HUES64 (cell line): ENCODE results near the gene CDKL5.

ENCODE experiments used
- H3K27ac ChIP-seq: 2 replicates; pipeline ENCODE4 v1.7.0; 2013; ENCODE audit warnings: low read depth, low read length, inconsistent platforms
- H3K27me3 ChIP-seq: 2 replicates; pipeline ENCODE4 v1.6.1; 2013; ENCODE audit warnings: mild to moderate bottlenecking, low read length; ENCODE audit not compliant: insufficient read depth
- H3K36me3 ChIP-seq: 2 replicates; pipeline ENCODE4 v1.6.1; 2013; ENCODE audit warnings: mild to moderate bottlenecking, low read length; ENCODE audit not compliant: insufficient read depth
- H3K4me1 ChIP-seq: 2 replicates; pipeline ENCODE4 v1.6.1; 2013; ENCODE audit warnings: mild to moderate bottlenecking, low read length, moderate library complexity; ENCODE audit not compliant: insufficient read depth
- H3K4me3 ChIP-seq: 2 replicates; pipeline ENCODE4 v1.5.1; 2013; ENCODE audit warnings: mild to moderate bottlenecking, low read length, moderate library complexity
- H3K9ac ChIP-seq: 2 replicates; pipeline ENCODE4 v1.6.1; 2013; ENCODE audit warnings: mild to moderate bottlenecking, low read depth, low read length
- H3K9me3 ChIP-seq: 2 replicates; pipeline ENCODE4 v1.6.1; 2013; ENCODE audit warnings: low read depth, low read length; ENCODE audit not compliant: insufficient read depth
- WGBS: fragments of 150-250, 120-280 bp; methylation state at CpG from one replicate; pipeline ENCODE4 v1.1.7; 2013; ENCODE audit warnings: missing lambda C conversion rate; 5-methylcytosine and 5-hydroxymethylcytosine counted together

The CDKL5 gene

GRCh38 chrX:18613930-18614639 lies 188.7 kb downstream of the CDKL5 start:
- H3K9ac ChIP-seq = no peak overlapping the region
- WGBS = 100% methylated on average over 2 of the region's 3 CpGs
- H3K9me3 ChIP-seq = no peaks in the 10 kb centered on the region

GRCh38 chrX:18616688-18617406 lies 191.4 kb downstream of the CDKL5 start:
- WGBS = 78% methylated on average over 6 of the region's 8 CpGs

More at GRCh38 chrX:18613930-18614639, 188.7 kb downstream of the CDKL5 start:
- H3K27me3 ChIP-seq = no peaks in the 10 kb centered on the region
- H3K27ac ChIP-seq = no peak overlapping the region
- H3K4me3 ChIP-seq = no peak overlapping the region
- peaks cover 22% of the 10 kb centered on the region for H3K36me3 ChIP-seq
- H3K4me1 ChIP-seq = no peaks in the 10 kb centered on the region

GRCh38 chrX:18617407-18617750 lies 192.0 kb downstream of the CDKL5 start:
- Histone ChIP-seq H3K9ac (no peak overlapping the region), H3K36me3 (peaks cover 5% of the 10 kb centered on the region; the same call in 1 of the 2 replicates), H3K27ac (no peak overlapping the region), H3K4me3 (no peak overlapping the region), H3K27me3 (no peaks in the 10 kb centered on the region), H3K9me3 (no peaks in the 10 kb centered on the region), H3K4me1 (no peaks in the 10 kb centered on the region)
- 61% methylated on average over 4 of the region's 5 CpGs for WGBS

More at GRCh38 chrX:18616688-18617406, 191.4 kb downstream of the CDKL5 start:
- H3K27ac ChIP-seq = no peak overlapping the region
- H3K27me3 ChIP-seq = no peaks in the 10 kb centered on the region
- no peaks in the 10 kb centered on the region for H3K9me3 ChIP-seq
- H3K36me3 ChIP-seq = peaks cover 5% of the 10 kb centered on the region; the same call in 1 of the 2 replicates
- no peaks in the 10 kb centered on the region for H3K4me1 ChIP-seq
- no peak overlapping the region for H3K9ac ChIP-seq
- no peak overlapping the region for H3K4me3 ChIP-seq

GRCh38 chrX:18619288-18619687 lies 193.9 kb downstream of the CDKL5 start:
- H3K27me3 ChIP-seq = no peaks in the 10 kb centered on the region
- H3K9ac ChIP-seq = no peak overlapping the region
- no peaks in the 10 kb centered on the region for H3K9me3 ChIP-seq
- H3K4me1 ChIP-seq = no peaks in the 10 kb centered on the region
- peaks cover 2% of the 10 kb centered on the region; the same call in 1 of the 2 replicates for H3K36me3 ChIP-seq
- WGBS = 100% methylated on average over 2 of the region's 2 CpGs
- no peak overlapping the region for H3K27ac ChIP-seq
- H3K4me3 ChIP-seq = no peak overlapping the region

GRCh38 chrX:18620349-18620748 lies 194.9 kb downstream of the CDKL5 start:
- Histone ChIP-seq H3K27ac (no peak overlapping the region), H3K27me3 (no peaks in the 10 kb centered on the region), H3K9ac (no peak overlapping the region), H3K36me3 (peaks cover 10% of the 10 kb centered on the region), H3K9me3 (no peaks in the 10 kb centered on the region), H3K4me3 (no peak overlapping the region), H3K4me1 (no peaks in the 10 kb centered on the region)
- WGBS = 73% methylated on average over 7 of the region's 8 CpGs

- Histone ChIP-seq H3K9me3 (no peaks in the 10 kb centered on the region), H3K4me3 (no peak overlapping the region), H3K9ac (no peak overlapping the region), H3K36me3 (peaks cover 24% of the 10 kb centered on the region), H3K4me1 (no peaks in the 10 kb centered on the region), H3K27me3 (no peaks in the 10 kb centered on the region), H3K27ac (no peak overlapping the region)
- WGBS = 100% methylated on average over 2 of the region's 2 CpGs
Measured at GRCh38 chrX:18624599-18624998, 199.2 kb downstream of the CDKL5 start.

GRCh38 chrX:18630934-18631333 lies 205.5 kb downstream of the CDKL5 start:
- Histone ChIP-seq H3K9ac (no peak overlapping the region), H3K27me3 (no peaks in the 10 kb centered on the region), H3K36me3 (peaks cover 15% of the 10 kb centered on the region), H3K4me1 (no peaks in the 10 kb centered on the region), H3K4me3 (no peak overlapping the region), H3K9me3 (0 out of 2 replicates have a peak, but pooled peaks cover 2% of the 10 kb centered on the region), H3K27ac (no peak overlapping the region)
- 92% methylated on average over 8 of the region's 8 CpGs for WGBS

GRCh38 chrX:18638398-18638797 lies 213.0 kb downstream of the CDKL5 start:
- Histone ChIP-seq H3K4me1 (no peaks in the 10 kb centered on the region), H3K27ac (no peak overlapping the region), H3K9me3 (0 out of 2 replicates have a peak, but pooled peaks cover 2% of the 10 kb centered on the region), H3K4me3 (no peak overlapping the region), H3K9ac (no peak overlapping the region), H3K27me3 (no peaks in the 10 kb centered on the region), H3K36me3 (no peaks in the 10 kb centered on the region; the same call in 1 of the 2 replicates)
- WGBS = 88% methylated on average over 1 of the region's 2 CpGs

- no peaks in the 10 kb centered on the region for H3K27me3 ChIP-seq
- H3K9me3 ChIP-seq = 0 out of 2 replicates have a peak, but pooled peaks cover 2% of the 10 kb centered on the region
- H3K27ac ChIP-seq = no peak overlapping the region
- no peaks in the 10 kb centered on the region; the same call in 1 of the 2 replicates for H3K36me3 ChIP-seq
- H3K4me1 ChIP-seq = no peaks in the 10 kb centered on the region
- no peak overlapping the region for H3K9ac ChIP-seq
- WGBS = 94% methylated on average over 2 of the region's 2 CpGs
- no peak overlapping the region for H3K4me3 ChIP-seq
Measured at GRCh38 chrX:18639280-18639679, 213.9 kb downstream of the CDKL5 start.

GRCh38 chrX:18640686-18641085 lies 215.3 kb downstream of the CDKL5 start:
- Histone ChIP-seq H3K27ac (no peak overlapping the region), H3K9me3 (0 out of 2 replicates have a peak, but pooled peaks cover 2% of the 10 kb centered on the region), H3K9ac (no peak overlapping the region), H3K4me1 (no peaks in the 10 kb centered on the region), H3K36me3 (no peaks in the 10 kb centered on the region; the same call in 1 of the 2 replicates), H3K4me3 (no peak overlapping the region), H3K27me3 (no peaks in the 10 kb centered on the region)
- 35% methylated on average over 10 of the region's 10 CpGs for WGBS

- H3K27me3 ChIP-seq = no peaks in the 10 kb centered on the region
- no peak overlapping the region for H3K9ac ChIP-seq
- no peak overlapping the region for H3K27ac ChIP-seq
- H3K4me1 ChIP-seq = no peaks in the 10 kb centered on the region
- WGBS = 93% methylated on average over 3 of the region's 3 CpGs
- no peaks in the 10 kb centered on the region for H3K9me3 ChIP-seq
- no peaks in the 10 kb centered on the region for H3K36me3 ChIP-seq
- H3K4me3 ChIP-seq = no peak overlapping the region
Measured at GRCh38 chrX:18643243-18643642, 217.8 kb downstream of the CDKL5 start.
